Measurements from ENCODE around the gene CTCFL.

DNA sequence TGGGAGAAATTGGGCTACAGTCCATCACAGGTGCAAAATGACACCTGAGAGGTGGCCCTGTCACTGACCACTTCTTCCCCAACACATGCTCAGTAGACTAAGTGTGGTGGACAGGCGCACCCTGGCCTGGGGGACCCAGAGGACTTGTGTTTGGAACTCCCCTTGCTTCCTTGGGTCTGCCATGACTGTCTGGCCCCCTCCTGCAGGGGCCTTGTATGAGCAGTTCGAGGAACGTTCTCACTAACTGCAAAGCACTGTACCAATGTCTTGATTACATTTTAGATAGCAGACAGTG lies 32.0 kb upstream of the CTCFL start:
- TF ChIP-seq, protein P1, sequence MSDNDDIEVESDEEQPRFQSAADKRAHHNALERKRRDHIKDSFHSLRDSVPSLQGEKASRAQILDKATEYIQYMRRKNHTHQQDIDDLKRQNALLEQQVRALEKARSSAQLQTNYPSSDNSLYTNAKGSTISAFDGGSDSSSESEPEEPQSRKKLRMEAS (IDR thresholded peaks at IDR 0.05; ENCODE audit: insufficient read depth, insufficient read length), result no peak
- TF ChIP-seq, protein P2, sequence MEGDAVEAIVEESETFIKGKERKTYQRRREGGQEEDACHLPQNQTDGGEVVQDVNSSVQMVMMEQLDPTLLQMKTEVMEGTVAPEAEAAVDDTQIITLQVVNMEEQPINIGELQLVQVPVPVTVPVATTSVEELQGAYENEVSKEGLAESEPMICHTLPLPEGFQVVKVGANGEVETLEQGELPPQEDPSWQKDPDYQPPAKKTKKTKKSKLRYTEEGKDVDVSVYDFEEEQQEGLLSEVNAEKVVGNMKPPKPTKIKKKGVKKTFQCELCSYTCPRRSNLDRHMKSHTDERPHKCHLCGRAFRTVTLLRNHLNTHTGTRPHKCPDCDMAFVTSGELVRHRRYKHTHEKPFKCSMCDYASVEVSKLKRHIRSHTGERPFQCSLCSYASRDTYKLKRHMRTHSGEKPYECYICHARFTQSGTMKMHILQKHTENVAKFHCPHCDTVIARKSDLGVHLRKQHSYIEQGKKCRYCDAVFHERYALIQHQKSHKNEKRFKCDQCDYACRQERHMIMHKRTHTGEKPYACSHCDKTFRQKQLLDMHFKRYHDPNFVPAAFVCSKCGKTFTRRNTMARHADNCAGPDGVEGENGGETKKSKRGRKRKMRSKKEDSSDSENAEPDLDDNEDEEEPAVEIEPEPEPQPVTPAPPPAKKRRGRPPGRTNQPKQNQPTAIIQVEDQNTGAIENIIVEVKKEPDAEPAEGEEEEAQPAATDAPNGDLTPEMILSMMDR (IDR thresholded peaks at IDR 0.05; ENCODE audit: extremely low read depth in 1 of 2, insufficient read depth in 1 of 2, low read depth in 1 of 2, low read length in 2 of 2), result no peak
- TF ChIP-seq POLR2A (IDR thresholded peaks at IDR 0.05; ENCODE audit: low read depth, low read length) (no peak), EZH2 (IDR thresholded peaks at IDR 0.05; ENCODE audit: borderline replicate concordance, low read depth, low read length, severe bottlenecking) (no peak), POLR2AphosphoS5 (IDR thresholded peaks at IDR 0.05; ENCODE audit: insufficient read depth, low read depth, low read length) (no peak)

All from endothelial cell of umbilical vein (primary cell).